ENCODE results near the gene DDX51. TPM values are rescaled to one million over a fixed set of nuclear protein-coding genes. Genes with fewer than 3 reads are reported as not detected.
"Not testable (repeated sequence)": the region's sequence is repeated elsewhere in the genome, so short reads cannot be mapped to it uniquely, and the experiment has no call there.

The DDX51 gene
- total RNA-seq, 1 experiment from 2014 or later, result 7.5 TPM

DNA sequence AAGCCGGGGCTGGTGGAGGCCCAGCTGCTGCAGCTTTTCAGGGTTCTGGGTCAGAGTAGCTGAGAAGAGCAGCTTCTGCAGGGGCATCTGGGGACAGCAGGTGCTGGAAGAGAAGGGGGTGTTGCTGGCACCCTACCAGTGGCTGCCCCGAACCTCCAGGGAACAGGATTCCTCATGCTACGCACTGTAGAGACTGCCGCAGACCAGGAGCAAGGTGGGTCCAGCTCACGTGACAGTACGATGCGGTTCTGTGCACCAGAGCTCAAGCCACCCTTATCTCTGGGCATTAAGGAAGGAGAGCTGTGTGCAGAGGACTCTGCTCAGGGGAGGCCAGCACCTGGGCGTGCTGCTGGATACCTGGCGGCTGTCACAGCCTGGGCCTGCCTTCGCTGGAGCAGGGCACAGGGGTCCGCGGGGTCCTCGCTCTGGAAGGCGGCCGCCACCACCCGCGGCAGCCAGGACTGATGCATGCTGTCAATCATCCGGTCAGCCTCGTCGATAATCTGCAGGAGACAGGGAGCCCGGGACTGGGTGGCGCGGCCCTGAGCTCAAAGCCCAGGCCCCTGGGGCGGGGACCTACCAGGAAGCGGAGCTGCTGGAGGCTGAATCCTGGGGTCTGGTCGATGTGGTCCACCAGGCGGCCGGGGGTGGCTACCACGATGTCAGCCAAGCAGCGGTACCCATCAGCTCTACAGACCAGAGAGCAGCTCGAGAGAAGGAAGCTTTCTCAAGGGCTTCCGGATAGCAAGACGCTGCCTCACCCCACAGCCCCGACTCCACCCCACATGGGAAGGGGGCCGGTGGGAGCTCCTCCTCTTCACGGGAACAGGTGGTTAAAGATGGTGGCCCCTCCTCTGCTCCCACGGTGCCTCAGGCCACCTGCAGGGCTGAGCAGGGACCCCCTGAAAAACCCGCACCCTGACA lies 2.9 kb downstream of the DDX51 start:
- no peak for DNase-seq (ENCODE audit: low read depth)

- no peak for DNase-seq (ENCODE audit: low read depth)
Observed at GRCh38 chr12:132140501-132140900, 3.6 kb downstream of the DDX51 start.

DNA sequence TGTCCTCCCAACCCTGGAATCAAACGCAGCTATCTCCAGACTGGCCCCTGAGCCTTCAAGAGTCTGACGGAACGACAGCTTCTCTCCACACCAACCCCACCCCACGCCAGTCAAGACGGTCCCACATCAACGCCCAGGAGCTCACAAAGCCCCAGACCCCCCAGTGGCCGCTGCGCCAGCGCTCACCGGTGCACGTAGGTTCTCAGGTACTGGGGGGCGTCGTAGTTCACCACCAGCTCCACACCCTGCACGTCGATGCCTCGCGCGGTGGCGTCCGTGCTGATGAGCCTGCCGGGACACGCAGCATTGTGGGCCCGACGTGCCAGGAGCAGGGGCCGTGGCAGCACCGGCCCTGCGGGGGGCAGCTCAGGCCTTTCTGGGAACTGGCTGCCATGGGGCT lies 4.2 kb downstream of the DDX51 start:
- no peak for DNase-seq (ENCODE audit: low read depth)

DNA sequence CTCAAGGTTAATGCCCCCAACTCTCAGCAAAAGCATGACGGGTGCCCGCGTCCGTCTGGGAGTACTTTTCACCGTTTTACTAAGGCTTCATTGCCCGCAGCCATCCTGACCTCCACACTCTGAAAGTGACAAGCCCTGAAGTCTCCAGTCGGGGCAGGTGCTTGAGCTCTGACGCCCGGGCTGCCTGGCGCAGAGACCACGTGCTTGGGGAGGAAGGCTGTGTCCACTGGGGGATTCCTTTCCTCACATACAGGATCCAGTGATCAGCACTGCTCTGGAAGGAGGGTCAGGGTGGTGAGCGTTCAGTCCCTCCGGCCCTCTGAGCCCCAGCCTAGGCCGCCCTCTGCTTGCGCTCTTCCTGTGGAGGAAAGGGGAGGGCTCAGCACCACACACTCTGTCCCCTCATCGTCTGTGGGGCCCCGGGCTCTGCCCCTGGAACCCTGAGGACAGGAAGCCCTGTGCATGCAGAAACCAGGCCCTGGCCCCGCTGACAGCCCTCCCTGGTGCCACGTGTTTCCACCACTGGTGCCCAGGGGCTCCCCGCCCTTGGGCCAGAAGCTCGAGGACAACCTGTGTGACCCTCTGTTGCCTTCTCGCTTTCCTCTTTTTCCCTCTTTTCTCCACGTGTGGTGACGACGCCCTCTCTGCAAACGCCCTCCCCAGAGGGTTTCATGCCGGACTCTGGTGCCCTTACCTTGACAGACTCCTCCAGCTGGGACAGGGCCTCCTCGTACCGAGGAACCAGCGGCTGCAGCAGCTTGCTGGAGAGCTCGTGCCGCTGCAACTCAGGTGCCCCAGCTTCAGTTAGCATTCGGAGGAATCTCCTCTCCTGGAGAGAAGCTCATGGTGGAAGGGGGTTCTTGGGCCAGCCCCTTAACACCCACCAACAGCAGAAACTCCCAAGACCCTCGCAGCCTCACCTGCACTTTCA lies 4.9 kb downstream of the DDX51 start:
- no peak for DNase-seq (ENCODE audit: low read depth)

GRCh38 chr12:132137483-132138125 lies 6.5 kb downstream of the DDX51 start:
- no peak for DNase-seq (ENCODE audit: low read depth)

- not testable (repeated sequence) for DNase-seq (ENCODE audit: low read depth)
Observed at GRCh38 chr12:132136226-132136625, 7.9 kb downstream of the DDX51 start.

DNA sequence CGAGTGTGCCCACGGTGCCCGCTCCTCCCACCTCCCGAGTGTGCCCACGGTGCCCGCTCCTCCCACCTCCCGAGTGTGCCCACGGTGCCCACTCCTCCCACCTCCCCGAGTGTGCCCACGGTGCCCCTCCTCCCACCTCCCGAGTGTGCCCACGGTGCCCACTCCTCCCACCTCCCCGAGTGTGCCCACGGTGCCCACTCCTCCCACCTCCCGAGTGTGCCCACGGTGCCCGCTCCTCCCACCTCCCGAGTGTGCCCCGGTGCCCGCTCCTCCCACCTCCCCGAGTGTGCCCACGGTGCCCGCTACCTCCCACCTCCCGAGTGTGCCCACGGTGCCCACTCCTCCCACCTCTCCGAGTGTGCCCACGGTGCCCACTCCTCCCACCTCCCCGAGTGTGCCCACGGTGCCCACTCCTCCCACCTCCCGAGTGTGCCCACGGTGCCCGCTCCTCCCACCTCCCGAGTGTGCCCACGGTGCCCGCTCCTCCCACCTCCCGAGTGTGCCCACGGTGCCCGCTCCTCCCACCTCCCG lies 9.4 kb downstream of the DDX51 start:
- DNase-seq (ENCODE audit: low read depth), result not testable (repeated sequence)

DNA sequence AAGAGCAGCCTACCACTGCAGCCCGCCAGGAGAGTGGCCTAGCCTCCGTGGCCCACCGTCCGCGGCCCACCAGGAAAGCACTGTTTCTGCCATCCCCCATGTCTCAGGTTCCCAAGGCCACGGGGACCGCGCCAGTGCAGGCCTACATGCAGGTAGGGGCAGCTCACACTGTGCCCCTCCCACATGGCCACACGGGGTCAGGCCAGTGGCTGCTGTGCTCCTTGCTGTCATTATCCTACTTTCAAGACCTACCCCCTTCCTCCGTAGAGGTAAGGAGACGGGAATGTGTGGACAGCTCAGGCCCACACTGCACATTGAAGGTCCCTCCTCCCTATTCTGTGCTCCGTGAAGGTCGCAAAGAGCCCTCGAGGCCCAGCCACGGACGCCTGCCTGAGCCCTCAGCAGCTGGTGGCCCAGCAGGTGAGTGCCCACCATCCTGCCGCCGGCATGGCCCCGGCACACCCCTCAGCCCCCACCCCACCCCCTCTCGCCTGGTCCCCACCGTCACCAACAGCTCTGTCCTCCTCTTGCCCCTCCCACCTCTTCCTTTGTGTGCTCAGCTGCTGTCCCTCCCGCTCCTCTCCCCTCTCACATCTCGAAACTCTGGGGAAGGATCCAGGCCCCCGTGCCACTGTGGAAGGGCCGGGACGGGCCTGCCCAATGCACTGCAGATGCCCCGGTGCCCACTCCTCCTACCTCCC lies 10.0 kb downstream of the DDX51 start:
- DNase-seq (ENCODE audit: low read depth), result no peak

GRCh38 chr12:132132609-132133430 lies 11.3 kb downstream of the DDX51 start:
- DNase-seq (ENCODE audit: low read depth), result no peak

DNA sequence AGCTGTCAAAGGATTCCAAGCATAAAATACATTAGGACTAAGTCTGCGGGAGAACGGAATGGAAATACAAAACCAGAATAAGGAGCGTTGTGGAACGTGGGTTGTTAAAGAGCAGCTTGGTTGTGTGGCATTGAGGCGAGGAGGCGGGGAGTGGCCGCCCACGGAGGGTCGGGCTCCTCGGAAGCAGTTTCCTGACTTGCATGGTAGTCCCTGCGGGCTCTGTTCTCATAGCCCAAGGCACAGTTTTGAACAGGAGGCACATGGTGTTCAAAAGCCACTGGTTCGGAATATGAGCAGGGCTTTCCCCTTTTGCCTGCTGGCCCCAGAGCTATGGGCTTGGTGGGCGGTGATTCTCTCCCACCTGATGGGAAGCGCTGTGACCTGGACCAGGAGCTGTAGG lies 12.2 kb downstream of the DDX51 start:
- DNase-seq (ENCODE audit: low read depth), result no peak

- no peak for DNase-seq (ENCODE audit: low read depth)
Observed at GRCh38 chr12:132131229-132131628, 12.9 kb downstream of the DDX51 start.

GRCh38 chr12:132130690-132131089 lies 13.4 kb downstream of the DDX51 start:
- DNase-seq (ENCODE audit: low read depth), result no peak

GRCh38 chr12:132129007-132129406 lies 15.1 kb downstream of the DDX51 start:
- DNase-seq (ENCODE audit: low read depth), result no peak

GRCh38 chr12:132127041-132127440 lies 17.1 kb downstream of the DDX51 start:
- DNase-seq (ENCODE audit: low read depth), result no peak

GRCh38 chr12:132125736-132126135 lies 18.4 kb downstream of the DDX51 start:
- DNase-seq (ENCODE audit: low read depth), result no peak

GRCh38 chr12:132124766-132125425 lies 19.2 kb downstream of the DDX51 start:
- DNase-seq (ENCODE audit: low read depth), result no peak

DNA sequence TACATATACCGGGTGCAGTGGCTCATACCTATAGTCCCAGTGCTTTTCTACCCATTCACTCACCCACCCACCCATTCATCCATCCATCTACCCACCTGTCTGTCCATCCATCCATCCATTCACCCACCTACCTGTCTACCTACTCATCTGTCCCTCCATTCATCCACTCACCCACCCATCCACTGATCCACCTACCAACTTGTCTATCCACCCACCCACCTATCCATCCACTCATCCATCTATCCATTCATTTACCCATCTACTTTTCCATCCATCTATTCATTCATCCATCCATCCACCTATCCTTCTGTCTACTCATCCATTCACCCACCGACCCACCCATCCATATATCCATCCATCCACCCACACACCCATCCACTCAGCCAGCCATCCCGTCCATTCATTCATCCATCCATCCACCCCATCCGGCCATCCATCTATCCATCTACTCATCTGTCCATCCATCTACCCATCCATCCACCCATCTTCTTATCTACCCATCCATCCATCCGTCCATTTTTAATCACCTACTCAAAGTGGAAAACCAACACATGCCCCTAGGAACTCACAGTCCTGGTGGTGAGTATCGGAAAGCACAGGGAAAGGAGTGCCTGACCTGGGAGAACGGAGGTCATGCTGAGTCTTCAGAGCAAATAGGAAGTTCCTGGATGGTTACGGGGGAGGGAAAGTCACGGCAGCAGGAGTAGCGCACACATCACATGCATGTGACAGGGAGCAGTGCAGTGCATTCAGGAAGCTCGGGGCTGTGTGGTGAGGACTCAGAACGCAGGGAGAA lies 20.0 kb downstream of the DDX51 start:
- DNase-seq (ENCODE audit: low read depth), result no peak

GRCh38 chr12:132121283-132121682 lies 22.8 kb downstream of the DDX51 start:
- DNase-seq (ENCODE audit: low read depth), result no peak

DNA sequence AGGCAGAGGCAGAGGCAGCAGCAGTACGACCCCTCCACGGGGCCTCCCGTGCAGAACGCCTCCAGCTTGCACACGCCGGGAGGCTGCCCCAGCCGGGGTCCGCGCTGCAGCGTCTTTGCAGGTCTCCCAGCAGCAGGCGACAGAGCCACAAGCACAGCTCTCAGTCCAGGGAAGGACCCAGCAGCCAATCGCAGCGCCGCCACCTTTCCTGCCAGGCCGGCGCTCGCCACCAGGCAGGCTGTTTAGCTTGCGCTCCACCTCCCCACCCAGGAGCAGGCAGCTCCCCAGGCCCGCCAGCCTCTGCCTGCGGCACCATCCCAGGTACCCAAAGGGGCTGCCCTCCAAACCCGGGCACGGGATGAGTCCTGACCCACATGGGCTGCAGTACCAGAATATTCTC lies 25.2 kb downstream of the DDX51 start:
- DNase-seq (ENCODE audit: low read depth), result no peak
